Prostate gland (tissue), 2 donors: ENCODE data around the gene FXR2. TPM values are rescaled to one million over a fixed set of nuclear protein-coding genes. Genes with fewer than 3 reads are reported as not detected.

Source experiments
- DNase-seq: peaks from one replicate; pipeline ENCODE4 v3.0.0-alpha.2; 2019; ENCODE audit warnings: low spot score
- H3K27ac ChIP-seq, 2 donors: fragments of 200-600 bp; sonication (generic); 2 replicates each; pipeline ENCODE4 v1.5.1; 2017 to 2019
- H3K27me3 ChIP-seq: fragments of 200-600 bp; sonication (generic); replicated peaks from 2 replicates; pipeline ENCODE4 v1.5.1; 2019; ENCODE audit not compliant: insufficient read depth
- H3K36me3 ChIP-seq, 2 donors: fragments of 200-600 bp; sonication (generic); 1 replicate in 1 of 2; 2 replicates in 1 of 2; pipeline versions ENCODE4 v1.5.1 to v1.8.1; 2017 to 2019
- H3K4me1 ChIP-seq: fragments of 200-600 bp; sonication (generic); replicated peaks from 2 replicates; pipeline ENCODE4 v1.5.1; 2019
- H3K4me3 ChIP-seq, 2 donors: fragments of 200-600 bp; sonication (generic); 2 replicates each; pipeline ENCODE4 v1.5.1; 2017 to 2019
- H3K9me3 ChIP-seq: fragments of 200-600 bp; sonication (generic); 2 replicates; pipeline ENCODE4 v1.5.1; 2017
- POLR2A ChIP-seq: fragments of 450-650 bp; IDR thresholded peaks from one replicate; pipeline ENCODE4 v1.6.1; 2016; ENCODE audit warnings: antibody characterized with exemption, mild to moderate bottlenecking
- POLR2AphosphoS5 ChIP-seq: sonication (generic); formaldehyde crosslinking; IDR thresholded peaks from one replicate; pipeline ENCODE4 v1.6.1; 2017; ENCODE audit warnings: antibody characterized with exemption
- WGBS: methylation state at CpG from one replicate; pipeline ENCODE4 v1.1.5; 2018; 5-methylcytosine and 5-hydroxymethylcytosine counted together
- intact Hi-C: fragments of 100-400 bp; cut with DNase I; formaldehyde crosslinking; loops from one replicate; pipeline ENCODE4 v1.14.2; 2022
- total RNA-seq, 2 donors: library from RNA; depleted of rRNA; stranded (reverse); fragments of >200 nt; gene quantifications; one replicate each; pipeline ENCODE4 v1.1.0, GENCODE V29; 2016
- TF ChIP-seq, protein P1 (sequence below), 4 experiments: fragments of 200-600 bp in 2 of 4; fragments of 450-650 bp in 2 of 4; sonication (generic) in 2 of 4; IDR thresholded peaks; 1 replicate in 3 of 4; 2 replicates in 1 of 4; pipeline ENCODE4 v1.5.1; 2016 to 2019; ENCODE audit warnings: antibody characterized with exemption in 4 of 4, mild to moderate bottlenecking in 2 of 4, moderate library complexity in 2 of 4

FXR2 gene
- total RNA-seq, 2 donors from 2014 or later: 27.1 to 51.4 TPM

DNA sequence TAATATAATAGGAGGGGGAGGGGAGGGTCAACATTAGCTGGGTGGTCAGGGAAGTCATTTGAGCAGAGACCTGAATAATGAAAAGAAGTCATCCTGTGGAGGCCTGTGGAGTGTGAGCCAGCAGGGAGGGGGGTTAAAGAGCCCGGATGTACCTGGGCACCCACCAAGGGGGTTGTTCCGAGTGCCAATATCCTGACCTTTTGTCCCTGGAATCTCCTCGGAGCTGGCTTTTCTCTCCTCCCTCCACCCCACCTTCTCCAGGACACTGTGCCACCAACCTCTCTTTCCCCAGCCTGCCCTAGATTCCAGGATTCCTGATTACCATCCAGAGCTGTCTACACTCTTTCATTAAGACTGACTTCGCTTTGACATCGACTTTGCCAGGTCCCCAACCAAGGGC, 21.5 kb upstream of the FXR2 start:
- TF ChIP-seq, protein P1, sequence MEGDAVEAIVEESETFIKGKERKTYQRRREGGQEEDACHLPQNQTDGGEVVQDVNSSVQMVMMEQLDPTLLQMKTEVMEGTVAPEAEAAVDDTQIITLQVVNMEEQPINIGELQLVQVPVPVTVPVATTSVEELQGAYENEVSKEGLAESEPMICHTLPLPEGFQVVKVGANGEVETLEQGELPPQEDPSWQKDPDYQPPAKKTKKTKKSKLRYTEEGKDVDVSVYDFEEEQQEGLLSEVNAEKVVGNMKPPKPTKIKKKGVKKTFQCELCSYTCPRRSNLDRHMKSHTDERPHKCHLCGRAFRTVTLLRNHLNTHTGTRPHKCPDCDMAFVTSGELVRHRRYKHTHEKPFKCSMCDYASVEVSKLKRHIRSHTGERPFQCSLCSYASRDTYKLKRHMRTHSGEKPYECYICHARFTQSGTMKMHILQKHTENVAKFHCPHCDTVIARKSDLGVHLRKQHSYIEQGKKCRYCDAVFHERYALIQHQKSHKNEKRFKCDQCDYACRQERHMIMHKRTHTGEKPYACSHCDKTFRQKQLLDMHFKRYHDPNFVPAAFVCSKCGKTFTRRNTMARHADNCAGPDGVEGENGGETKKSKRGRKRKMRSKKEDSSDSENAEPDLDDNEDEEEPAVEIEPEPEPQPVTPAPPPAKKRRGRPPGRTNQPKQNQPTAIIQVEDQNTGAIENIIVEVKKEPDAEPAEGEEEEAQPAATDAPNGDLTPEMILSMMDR (IDR thresholded peaks at IDR 0.05): no peak
- TF ChIP-seq POLR2A: no peak
- TF ChIP-seq POLR2AphosphoS5: no peak
- 52% methylated on average over 5 of the region's 5 CpGs for WGBS
- H3K36me3 ChIP-seq: no peaks in the 10 kb centered on the region
- no peak for DNase-seq
- H3K27me3 ChIP-seq: no peaks in the 10 kb centered on the region
- H3K4me1 ChIP-seq: no peaks in the 10 kb centered on the region
- no peaks in the 10 kb centered on the region for H3K9me3 ChIP-seq
- H3K27ac ChIP-seq: no peak overlapping the region
- no peak overlapping the region for H3K4me3 ChIP-seq
- intact Hi-C loops: no loop called here

DNA sequence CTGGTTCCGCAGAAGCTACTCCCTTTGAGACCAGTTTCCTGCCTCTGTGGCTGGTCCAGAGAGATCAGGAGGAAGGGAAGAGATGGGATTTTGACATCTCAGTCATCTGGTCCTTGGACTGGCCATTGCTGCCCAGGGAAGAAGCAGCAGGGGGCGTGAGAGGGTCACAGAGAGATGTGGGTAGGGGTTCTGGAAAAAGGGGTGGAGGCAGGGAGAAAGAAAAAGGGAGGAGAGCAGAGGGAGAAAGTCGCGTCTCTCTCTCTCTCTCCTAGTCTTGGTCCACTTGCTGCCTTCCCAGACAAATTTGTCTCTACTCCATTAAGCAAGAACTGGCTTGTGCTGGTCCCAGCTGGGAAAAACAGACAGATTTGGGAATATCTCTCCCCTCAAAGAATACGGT, 19.7 kb upstream of the FXR2 start:
- 26% methylated on average over 5 of the region's 5 CpGs for WGBS
- no peak for DNase-seq

DNA sequence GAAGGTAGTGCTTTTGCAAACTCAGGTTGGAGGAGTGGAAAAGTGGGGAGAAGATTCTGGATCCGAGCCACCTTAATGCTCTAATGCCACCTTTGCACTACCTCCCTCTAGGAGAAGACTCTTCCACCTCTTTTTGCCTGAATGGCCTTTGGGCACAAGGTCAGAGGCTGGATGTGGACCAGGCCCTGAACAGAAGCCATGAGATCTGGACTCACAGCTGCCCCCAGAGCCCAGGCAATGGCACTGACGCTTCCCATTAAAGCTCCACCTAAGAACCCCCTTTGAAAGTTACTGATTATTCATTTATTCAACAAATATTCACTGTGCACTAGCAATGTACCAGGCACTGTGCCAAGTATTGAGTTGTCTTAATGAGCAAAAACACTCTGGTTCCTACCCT, 18.4 kb upstream of the FXR2 start:
- TF ChIP-seq POLR2AphosphoS5 (no peak), POLR2A (no peak)
- TF ChIP-seq, protein P1 (IDR thresholded peaks at IDR 0.05): no peak
- H3K4me1 ChIP-seq: no peaks in the 10 kb centered on the region
- no peaks in the 10 kb centered on the region for H3K27me3 ChIP-seq
- DNase-seq: no peak
- no peaks in the 10 kb centered on the region for H3K36me3 ChIP-seq
- H3K27ac ChIP-seq: no peak overlapping the region
- H3K4me3 ChIP-seq: no peak overlapping the region
- 87% methylated on average over 2 of the region's 2 CpGs for WGBS
- intact Hi-C loops: no loop called here
- H3K9me3 ChIP-seq: no peaks in the 10 kb centered on the region

More for the DNA sequence above, 19.7 kb upstream of the FXR2 start:
- Histone ChIP-seq H3K9me3 (no peaks in the 10 kb centered on the region), H3K4me3 (no peak overlapping the region), H3K36me3 (no peaks in the 10 kb centered on the region), H3K27ac (no peak overlapping the region), H3K27me3 (no peaks in the 10 kb centered on the region), H3K4me1 (no peaks in the 10 kb centered on the region)
- intact Hi-C loops: no loop called here
- TF ChIP-seq, protein P1 (IDR thresholded peaks at IDR 0.05): peak in 1 of 4 experiments; percentile 34
- no peak for TF ChIP-seq POLR2A

DNA sequence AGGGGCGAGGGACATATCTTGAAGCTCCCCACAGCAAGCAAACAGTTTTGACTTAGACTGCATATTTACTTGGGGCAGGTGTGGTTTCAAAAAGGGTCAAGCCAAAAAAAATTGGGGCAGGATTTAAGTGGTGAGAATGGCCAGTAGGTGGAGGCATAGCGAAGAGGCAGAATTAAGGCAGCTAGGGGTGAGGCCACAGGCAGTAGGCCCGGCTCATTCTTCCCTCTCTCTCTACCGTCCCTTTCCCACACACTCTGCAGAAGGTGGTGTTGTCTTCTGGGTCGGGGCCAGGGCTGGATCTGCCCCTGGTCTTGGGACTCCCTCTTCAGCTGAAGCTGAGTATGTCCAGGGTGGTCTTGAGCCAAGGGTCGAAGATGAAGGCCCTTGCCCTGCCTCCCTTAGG, 17.8 kb upstream of the FXR2 start:
- H3K9me3 ChIP-seq: no peaks in the 10 kb centered on the region
- H3K36me3 ChIP-seq: no peaks in the 10 kb centered on the region
- TF ChIP-seq, protein P1 (IDR thresholded peaks at IDR 0.05): peak in 3 of 4 experiments; percentile 20 to 58 (median 56)
- TF ChIP-seq POLR2A: no peak
- no peak for TF ChIP-seq POLR2AphosphoS5
- H3K4me1 ChIP-seq: no peaks in the 10 kb centered on the region
- DNase-seq: no peak
- WGBS: 38% methylated on average over 6 of the region's 6 CpGs
- no peaks in the 10 kb centered on the region for H3K27me3 ChIP-seq
- H3K4me3 ChIP-seq: no peak overlapping the region
- intact Hi-C loops: no loop called here
- H3K27ac ChIP-seq: no peak overlapping the region
